ENCODE measurements around the gene ATXN2. TPM values are rescaled to one million over a fixed set of nuclear protein-coding genes. Genes with fewer than 3 reads are reported as not detected.

The ATXN2 gene
- total and polyA plus RNA-seq, 2 donors from 2014 or later = 27.1 to 56.5 TPM

DNA sequence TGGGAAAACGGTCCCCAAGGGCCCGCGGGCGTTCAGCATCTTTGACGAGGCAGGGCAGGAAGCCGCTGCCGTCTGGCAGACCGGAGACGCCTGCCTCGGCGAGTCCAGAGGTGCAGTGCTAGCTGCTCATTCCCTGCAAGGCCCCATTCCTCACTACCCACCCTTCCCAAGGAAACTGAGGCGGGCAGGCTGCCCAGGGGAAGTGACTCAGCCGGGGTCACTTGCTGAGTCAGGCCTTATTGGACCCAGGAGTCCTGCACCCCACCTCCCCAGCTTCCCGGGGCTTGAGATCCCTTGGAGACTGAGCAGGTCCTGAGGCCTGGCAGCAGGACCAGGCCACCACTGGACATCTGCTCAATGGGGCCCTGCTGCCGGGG is 189.7 kb downstream of the ATXN2 start:
- TF ChIP-seq, protein P1, sequence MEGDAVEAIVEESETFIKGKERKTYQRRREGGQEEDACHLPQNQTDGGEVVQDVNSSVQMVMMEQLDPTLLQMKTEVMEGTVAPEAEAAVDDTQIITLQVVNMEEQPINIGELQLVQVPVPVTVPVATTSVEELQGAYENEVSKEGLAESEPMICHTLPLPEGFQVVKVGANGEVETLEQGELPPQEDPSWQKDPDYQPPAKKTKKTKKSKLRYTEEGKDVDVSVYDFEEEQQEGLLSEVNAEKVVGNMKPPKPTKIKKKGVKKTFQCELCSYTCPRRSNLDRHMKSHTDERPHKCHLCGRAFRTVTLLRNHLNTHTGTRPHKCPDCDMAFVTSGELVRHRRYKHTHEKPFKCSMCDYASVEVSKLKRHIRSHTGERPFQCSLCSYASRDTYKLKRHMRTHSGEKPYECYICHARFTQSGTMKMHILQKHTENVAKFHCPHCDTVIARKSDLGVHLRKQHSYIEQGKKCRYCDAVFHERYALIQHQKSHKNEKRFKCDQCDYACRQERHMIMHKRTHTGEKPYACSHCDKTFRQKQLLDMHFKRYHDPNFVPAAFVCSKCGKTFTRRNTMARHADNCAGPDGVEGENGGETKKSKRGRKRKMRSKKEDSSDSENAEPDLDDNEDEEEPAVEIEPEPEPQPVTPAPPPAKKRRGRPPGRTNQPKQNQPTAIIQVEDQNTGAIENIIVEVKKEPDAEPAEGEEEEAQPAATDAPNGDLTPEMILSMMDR (IDR thresholded peaks at IDR 0.05; ENCODE audit: borderline replicate concordance, extremely low read depth, insufficient read depth) = no peak
- H3K4me3 ChIP-seq (ENCODE audit: low read length in 3 of 3) = peak overlapping the region in 1 of 3 donors; percentile 35
- DNase-seq (peak in 1 of 5 donors; percentile 87), FAIRE-seq (no peak)
- intact Hi-C loops (cut with DNase I) = no loop called here
- no peak overlapping the region for H3K9ac ChIP-seq (ENCODE audit: low read length in 3 of 3)
- no peaks in the 10 kb centered on the region for H3K9me3 ChIP-seq (ENCODE audit: control insufficient read depth in 2 of 3, insufficient read depth in 1 of 3, low read length in 3 of 3)
- H3K27me3 ChIP-seq (ENCODE audit: control insufficient read depth, insufficient read depth, low read length) = no peaks in the 10 kb centered on the region
- H3K27ac ChIP-seq (ENCODE audit: low read depth in 2 of 2, low read length in 2 of 2) = peak overlapping the region; percentile 68 to 76
- no peaks in the 10 kb centered on the region for H3K36me3 ChIP-seq (ENCODE audit: control insufficient read depth in 2 of 3, insufficient read depth in 3 of 3, low read length in 3 of 3)
- peaks cover 0 to 54% (median 9%) of the 10 kb centered on the region in 3 donors for H3K4me1 ChIP-seq (ENCODE audit: control insufficient read depth in 2 of 3, insufficient read depth in 2 of 3, low read depth in 1 of 3, low read length in 3 of 3)

DNA sequence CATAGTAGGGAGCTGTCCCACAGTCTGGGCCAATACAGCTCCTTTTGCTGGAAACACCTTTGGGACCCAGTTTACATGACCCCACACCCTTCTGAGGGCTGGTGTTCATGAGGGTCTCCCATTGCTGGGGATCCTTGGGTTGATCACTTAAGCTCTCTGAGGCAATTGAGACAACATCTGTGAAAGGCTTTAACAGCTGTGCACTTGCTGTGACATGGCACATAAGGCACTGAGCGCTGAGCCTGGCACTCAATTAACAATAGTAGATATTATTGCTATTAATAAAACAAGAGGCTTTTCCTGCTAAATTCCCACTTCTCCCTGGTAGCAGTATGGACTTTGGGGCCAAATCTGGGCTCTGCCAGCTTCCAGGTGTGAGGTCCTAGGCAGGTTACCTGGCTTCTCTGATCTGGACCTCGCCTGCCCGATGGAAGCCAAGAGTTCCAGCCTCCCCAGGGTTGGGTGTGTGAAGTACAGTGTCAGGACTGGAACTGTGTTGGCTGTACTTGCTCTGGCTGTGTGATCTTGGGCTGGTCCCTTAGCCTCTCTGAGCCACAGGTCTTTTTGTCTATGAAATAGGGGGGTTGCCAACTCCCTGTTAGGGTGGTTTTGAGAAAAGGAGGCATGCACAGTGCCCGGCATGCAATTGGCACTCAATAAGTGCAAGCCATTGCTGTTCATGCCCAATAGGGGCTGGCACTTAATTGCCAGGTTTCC is 190.3 kb downstream of the ATXN2 start:
- FAIRE-seq (no peak), DNase-seq (no peak)
- Histone ChIP-seq H3K9me3 (ENCODE audit: control insufficient read depth in 2 of 3, insufficient read depth in 1 of 3, low read length in 3 of 3) (no peaks in the 10 kb centered on the region), H3K4me1 (ENCODE audit: control insufficient read depth in 2 of 3, insufficient read depth in 2 of 3, low read depth in 1 of 3, low read length in 3 of 3) (peaks cover 0 to 57% (median 9%) of the 10 kb centered on the region in 3 donors), H3K9ac (ENCODE audit: low read length in 3 of 3) (peak overlapping the region in 1 of 3 donors; percentile 46), H3K27ac (ENCODE audit: low read depth in 2 of 2, low read length in 2 of 2) (peak overlapping the region; percentile 57 to 76), H3K4me3 (ENCODE audit: low read length in 3 of 3) (peak overlapping the region in 1 of 3 donors; percentile 35), H3K36me3 (ENCODE audit: control insufficient read depth in 2 of 3, insufficient read depth in 3 of 3, low read length in 3 of 3) (no peaks in the 10 kb centered on the region), H3K27me3 (ENCODE audit: control insufficient read depth, insufficient read depth, low read length) (no peaks in the 10 kb centered on the region)
- TF ChIP-seq, protein P1 (IDR thresholded peaks at IDR 0.05; ENCODE audit: borderline replicate concordance, extremely low read depth, insufficient read depth) = no peak
- intact Hi-C loops (cut with DNase I) = no loop called here

DNA sequence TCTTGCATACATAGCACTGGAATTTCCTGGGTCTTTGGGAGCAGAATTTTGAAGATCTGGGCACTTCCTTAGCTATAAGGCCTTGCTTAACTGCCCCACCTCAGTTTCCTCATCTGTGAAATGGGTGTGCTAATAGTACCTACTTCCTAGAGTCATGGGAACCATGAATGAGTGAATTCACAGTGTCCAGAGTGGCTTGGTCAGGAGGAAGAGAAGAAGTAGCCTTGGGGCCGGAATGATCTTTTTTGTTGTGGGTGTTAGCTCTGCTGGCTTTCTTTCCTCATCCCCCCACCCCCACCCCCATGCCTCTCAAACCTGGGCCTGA is 191.0 kb downstream of the ATXN2 start:
- no peak for DNase-seq
- H3K9ac ChIP-seq (ENCODE audit: low read length in 3 of 3) = peak overlapping the region in 1 of 3 donors; percentile 41
- TF ChIP-seq, protein P1 (IDR thresholded peaks at IDR 0.05; ENCODE audit: borderline replicate concordance, extremely low read depth, insufficient read depth) = no peak
- peak overlapping the region in 2 of 3 donors; percentile 75 to 76 for H3K4me3 ChIP-seq (ENCODE audit: low read length in 3 of 3)
- no peaks in the 10 kb centered on the region for H3K9me3 ChIP-seq (ENCODE audit: control insufficient read depth in 2 of 3, insufficient read depth in 1 of 3, low read length in 3 of 3)
- H3K27me3 ChIP-seq (ENCODE audit: control insufficient read depth, insufficient read depth, low read length) = no peaks in the 10 kb centered on the region
- peaks cover 0 to 56% (median 7%) of the 10 kb centered on the region in 3 donors for H3K4me1 ChIP-seq (ENCODE audit: control insufficient read depth in 2 of 3, insufficient read depth in 2 of 3, low read depth in 1 of 3, low read length in 3 of 3)
- intact Hi-C loops (cut with DNase I) = no loop called here
- no peaks in the 10 kb centered on the region for H3K36me3 ChIP-seq (ENCODE audit: control insufficient read depth in 2 of 3, insufficient read depth in 3 of 3, low read length in 3 of 3)
- peak overlapping the region in 1 of 2 donors; percentile 91 for H3K27ac ChIP-seq (ENCODE audit: low read depth in 2 of 2, low read length in 2 of 2)
- no peak for FAIRE-seq
